AG04449 (cell line): Measurements from ENCODE around the gene GALNT2.

Experiments used
- CTCF ChIA-PET: fragments of 350-600 bp; formaldehyde crosslinking; extraction: SDS; loops from one replicate; lab custom pipeline; 2021; ENCODE audit warnings: antibody characterized with exemption; lab: Yijun Ruan, JAX
- POLR2A ChIA-PET: fragments of 400-600, 350-600 bp; formaldehyde crosslinking; extraction: SDS; loops from one replicate; lab custom pipeline; 2020; ENCODE audit warnings: antibody characterized with exemption, inconsistent platforms; lab: Yijun Ruan, JAX
- DNase-seq: peaks from one replicate; pipeline ENCODE4 v3.0.0-alpha.2; 2010; ENCODE audit warnings: low read depth, low spot score
- H3K4me3 ChIP-seq: 2 replicates; pipeline ENCODE4 v1.5.1; 2011; ENCODE audit warnings: low read depth, mild to moderate bottlenecking, control low read depth, low read length
- CTCF ChIP-seq: IDR thresholded peaks from one replicate; pipeline ENCODE4 v1.5.1; 2011; ENCODE audit warnings: mild to moderate bottlenecking, moderate library complexity, low read length, control low read depth, inconsistent platforms; ENCODE audit not compliant: insufficient read depth; ENCODE audit errors: missing control alignments

The GALNT2 gene

GRCh38 chr1:230270559-230271281, 203.7 kb downstream of the GALNT2 start:
- no peak for DNase-seq
- ChIA-PET POLR2A (no interaction called here), CTCF (interaction anchor here (0.8 to 1.9 kb wide), 8 partner anchors 12 to 610 kb away, joined by 3 to 10 read pairs (median 3); no protein-coding TSS in a partner anchor)
- H3K4me3 ChIP-seq = no peak overlapping the region
- TF ChIP-seq CTCF = no peak

GRCh38 chr1:230271300-230272035, 204.4 kb downstream of the GALNT2 start:
- no peak for TF ChIP-seq CTCF
- no peak for DNase-seq
- ChIA-PET CTCF (interaction anchor here (1.2 to 1.5 kb wide), 3 partner anchors 12 to 609 kb away, joined by 3 to 5 read pairs (median 5); no protein-coding TSS in a partner anchor), POLR2A (no interaction called here)
- no peak overlapping the region for H3K4me3 ChIP-seq

GRCh38 chr1:230272557-230272956, 205.5 kb downstream of the GALNT2 start:
- ChIA-PET CTCF (interaction anchor here (1.2 kb wide), 1 partner anchor 557 kb away, joined by 5 read pairs; no protein-coding TSS in a partner anchor), POLR2A (no interaction called here)
- no peak for TF ChIP-seq CTCF
- H3K4me3 ChIP-seq = no peak overlapping the region
- no peak for DNase-seq

- DNase-seq = no peak
- CTCF ChIA-PET = interaction anchor here (1.0 kb wide), 1 partner anchor 612 kb away, joined by 4 read pairs; no protein-coding TSS in a partner anchor
These were observed 206.2 kb downstream of the GALNT2 start for GRCh38 chr1:230273141-230273710.

GRCh38 chr1:230274254-230274653, 207.2 kb downstream of the GALNT2 start:
- DNase-seq = no peak
- TF ChIP-seq CTCF = no peak
- H3K4me3 ChIP-seq = no peak overlapping the region
- POLR2A ChIA-PET = interaction anchor here (0.6 kb wide), 1 partner anchor 133 kb away, joined by 3 read pairs; no protein-coding TSS in a partner anchor
- CTCF ChIA-PET = interaction anchor here (1.0 to 1.2 kb wide), 3 partner anchors 35 to 613 kb away, joined by 3 to 4 read pairs (median 3); no protein-coding TSS in a partner anchor

More at GRCh38 chr1:230273141-230273710, 206.2 kb downstream of the GALNT2 start:
- POLR2A ChIA-PET = no interaction called here
- TF ChIP-seq CTCF = no peak
- no peak overlapping the region for H3K4me3 ChIP-seq

- ChIA-PET CTCF (interaction anchor here (1.1 to 2.0 kb wide), 2 partner anchors 9 to 18 kb away, joined by 3 to 7 read pairs; no protein-coding TSS in a partner anchor), POLR2A (no interaction called here)
- no peak for TF ChIP-seq CTCF
- no peak overlapping the region for H3K4me3 ChIP-seq
- no peak for DNase-seq
These were observed 209.4 kb downstream of the GALNT2 start for GRCh38 chr1:230276401-230276800.
